Astrocyte of the cerebellum (primary cell): ENCODE results near the gene SH2D3C.

Experiments
- DNase-seq: peaks from one replicate; pipeline ENCODE4 v3.0.0-alpha.2; 2011; ENCODE audit warnings: low read depth
- H3K4me3 ChIP-seq: 2 replicates; pipeline ENCODE4 v1.5.1; 2011; ENCODE audit warnings: mild to moderate bottlenecking, low read depth, low read length, moderate library complexity
- CTCF ChIP-seq: IDR thresholded peaks from 2 replicates; pipeline ENCODE4 v1.5.1; 2012; ENCODE audit warnings: low read length, low read depth, moderate library complexity, mild to moderate bottlenecking; ENCODE audit errors: missing control alignments
- in situ Hi-C: cut with HindIII; loops from 2 replicates; pipeline ENCODE4 v1.10.0; 2017; ENCODE audit warnings: low sequenced_read_pairs

SH2D3C gene

GRCh38 chr9:127732444-127732843 lies 46.0 kb downstream of the SH2D3C start:
- no peak overlapping the region for H3K4me3 ChIP-seq
- TF ChIP-seq CTCF: no peak
- no peak for DNase-seq
- in situ Hi-C loops: no loop called here

- in situ Hi-C loops: no loop called here
- no peak overlapping the region for H3K4me3 ChIP-seq
- no peak for TF ChIP-seq CTCF
- no peak for DNase-seq
These were observed 46.5 kb downstream of the SH2D3C start for GRCh38 chr9:127731938-127732337.

GRCh38 chr9:127730799-127731410 lies 47.6 kb downstream of the SH2D3C start:
- no peak for DNase-seq
- H3K4me3 ChIP-seq: no peak overlapping the region
- in situ Hi-C loops: no loop called here
- no peak for TF ChIP-seq CTCF

GRCh38 chr9:127730262-127730661 lies 48.2 kb downstream of the SH2D3C start:
- no peak for TF ChIP-seq CTCF
- in situ Hi-C loops: no loop called here

GRCh38 chr9:127729522-127730256 lies 48.8 kb downstream of the SH2D3C start:
- no peak overlapping the region for H3K4me3 ChIP-seq
- TF ChIP-seq CTCF: no peak
- in situ Hi-C loops: no loop called here
- DNase-seq: no peak

More at GRCh38 chr9:127730262-127730661, 48.2 kb downstream of the SH2D3C start:
- no peak for DNase-seq
- no peak overlapping the region for H3K4me3 ChIP-seq

GRCh38 chr9:127728808-127729207 lies 49.7 kb downstream of the SH2D3C start:
- in situ Hi-C loops: no loop called here
- TF ChIP-seq CTCF: no peak
- no peak for DNase-seq
- no peak overlapping the region for H3K4me3 ChIP-seq
